T-helper 1 cell treated with Interleukin-12 subunit alpha and Interleukin-12 subunit beta and Interleukin-4 antibody, amounts not matched to agents 30 μg/mL and 1 μg/mL, for 36 hours (primary cell): ENCODE results near the gene OPRD1.
"Not testable (repeated sequence)": the region's sequence is repeated elsewhere in the genome, so short reads cannot be mapped to it uniquely, and the experiment has no call there.

Experiments used
- H3K27ac Mint-ChIP-seq: one replicate; pipeline ENCODE4 v1.8.0; 2021; ENCODE audit warnings: mild to moderate bottlenecking, mixed read lengths
- H3K27me3 Mint-ChIP-seq: one replicate; pipeline ENCODE4 v1.8.0; 2021; ENCODE audit warnings: low read depth, mixed read lengths
- H3K36me3 Mint-ChIP-seq: one replicate; pipeline ENCODE4 v1.8.0; 2021; ENCODE audit warnings: low read depth, mixed read lengths
- H3K4me1 Mint-ChIP-seq: one replicate; pipeline ENCODE4 v1.8.0; 2021; ENCODE audit warnings: low read depth, mixed read lengths
- H3K4me3 Mint-ChIP-seq: one replicate; pipeline ENCODE4 v1.8.0; 2021; ENCODE audit warnings: mild to moderate bottlenecking, moderate library complexity, mixed read lengths
- H3K9me3 Mint-ChIP-seq: one replicate; pipeline ENCODE4 v1.8.0; 2021; ENCODE audit warnings: mixed read lengths

OPRD1 gene

GRCh38 chr1:28847207-28847606 is 35.2 kb downstream of the OPRD1 start:
- not testable (repeated sequence) for H3K27ac Mint-ChIP-seq, H3K36me3 Mint-ChIP-seq, H3K4me3 Mint-ChIP-seq, H3K27me3 Mint-ChIP-seq, H3K4me1 Mint-ChIP-seq, H3K9me3 Mint-ChIP-seq

GRCh38 chr1:28848416-28848815 is 36.4 kb downstream of the OPRD1 start:
- H3K27ac Mint-ChIP-seq = no peak overlapping the region

GRCh38 chr1:28853093-28853742 is 41.2 kb downstream of the OPRD1 start:
- H3K36me3 Mint-ChIP-seq = no peaks in the 10 kb centered on the region
- H3K27me3 Mint-ChIP-seq = peaks cover 8% of the 10 kb centered on the region
- peaks cover 2% of the 10 kb centered on the region for H3K4me1 Mint-ChIP-seq
- no peak overlapping the region for H3K27ac Mint-ChIP-seq
- no peaks in the 10 kb centered on the region for H3K9me3 Mint-ChIP-seq
- no peak overlapping the region for H3K4me3 Mint-ChIP-seq

More at GRCh38 chr1:28848416-28848815, 36.4 kb downstream of the OPRD1 start:
- Mint-ChIP-seq H3K36me3 (no peaks in the 10 kb centered on the region), H3K4me3 (no peak overlapping the region), H3K9me3 (no peaks in the 10 kb centered on the region), H3K4me1 (peaks cover 7% of the 10 kb centered on the region), H3K27me3 (no peaks in the 10 kb centered on the region)

GRCh38 chr1:28854406-28854805 is 42.4 kb downstream of the OPRD1 start:
- not testable (repeated sequence) for H3K27ac Mint-ChIP-seq, H3K27me3 Mint-ChIP-seq, H3K4me3 Mint-ChIP-seq, H3K36me3 Mint-ChIP-seq, H3K9me3 Mint-ChIP-seq, H3K4me1 Mint-ChIP-seq

- Mint-ChIP-seq H3K27ac (no peak overlapping the region), H3K4me1 (peaks cover 2% of the 10 kb centered on the region), H3K36me3 (no peaks in the 10 kb centered on the region), H3K27me3 (peaks cover 8% of the 10 kb centered on the region), H3K4me3 (no peak overlapping the region), H3K9me3 (no peaks in the 10 kb centered on the region)
Observed at GRCh38 chr1:28855046-28855445, 43.1 kb downstream of the OPRD1 start.

GRCh38 chr1:28855469-28855951 is 43.5 kb downstream of the OPRD1 start:
- Mint-ChIP-seq H3K4me3 (no peak overlapping the region), H3K36me3 (no peaks in the 10 kb centered on the region), H3K9me3 (no peaks in the 10 kb centered on the region), H3K4me1 (peaks cover 2% of the 10 kb centered on the region), H3K27me3 (peaks cover 8% of the 10 kb centered on the region), H3K27ac (no peak overlapping the region)

- H3K36me3 Mint-ChIP-seq = no peaks in the 10 kb centered on the region
- H3K27ac Mint-ChIP-seq = no peak overlapping the region
- H3K4me1 Mint-ChIP-seq = peaks cover 2% of the 10 kb centered on the region
- H3K27me3 Mint-ChIP-seq = peaks cover 8% of the 10 kb centered on the region
- no peaks in the 10 kb centered on the region for H3K9me3 Mint-ChIP-seq
- H3K4me3 Mint-ChIP-seq = no peak overlapping the region
Observed at GRCh38 chr1:28855969-28856368, 44.0 kb downstream of the OPRD1 start.

GRCh38 chr1:28860332-28861073 is 48.5 kb downstream of the OPRD1 start:
- H3K36me3 Mint-ChIP-seq = no peaks in the 10 kb centered on the region
- H3K4me1 Mint-ChIP-seq = no peaks in the 10 kb centered on the region
- peaks cover 4% of the 10 kb centered on the region for H3K27me3 Mint-ChIP-seq
- no peaks in the 10 kb centered on the region for H3K9me3 Mint-ChIP-seq
- no peak overlapping the region for H3K27ac Mint-ChIP-seq
- no peak overlapping the region for H3K4me3 Mint-ChIP-seq

GRCh38 chr1:28862571-28863403 is 50.8 kb downstream of the OPRD1 start:
- H3K27ac Mint-ChIP-seq = no peak overlapping the region
- H3K9me3 Mint-ChIP-seq = no peaks in the 10 kb centered on the region
- H3K4me1 Mint-ChIP-seq = no peaks in the 10 kb centered on the region
- no peaks in the 10 kb centered on the region for H3K36me3 Mint-ChIP-seq
- H3K4me3 Mint-ChIP-seq = no peak overlapping the region
- peaks cover 4% of the 10 kb centered on the region for H3K27me3 Mint-ChIP-seq

GRCh38 chr1:28864695-28865094 is 52.7 kb downstream of the OPRD1 start:
- Mint-ChIP-seq H3K9me3 (no peaks in the 10 kb centered on the region), H3K36me3 (no peaks in the 10 kb centered on the region), H3K27me3 (peaks cover 4% of the 10 kb centered on the region), H3K4me3 (no peak overlapping the region), H3K4me1 (no peaks in the 10 kb centered on the region), H3K27ac (no peak overlapping the region)

GRCh38 chr1:28865997-28866650 is 54.2 kb downstream of the OPRD1 start:
- H3K4me3 Mint-ChIP-seq = no peak overlapping the region
- H3K9me3 Mint-ChIP-seq = no peaks in the 10 kb centered on the region
- no peaks in the 10 kb centered on the region for H3K36me3 Mint-ChIP-seq
- H3K27ac Mint-ChIP-seq = no peak overlapping the region
- H3K27me3 Mint-ChIP-seq = peaks cover 4% of the 10 kb centered on the region
- no peaks in the 10 kb centered on the region for H3K4me1 Mint-ChIP-seq

- H3K27ac Mint-ChIP-seq = no peak overlapping the region
- no peak overlapping the region for H3K4me3 Mint-ChIP-seq
- no peaks in the 10 kb centered on the region for H3K9me3 Mint-ChIP-seq
- H3K4me1 Mint-ChIP-seq = no peaks in the 10 kb centered on the region
- H3K27me3 Mint-ChIP-seq = peaks cover 10% of the 10 kb centered on the region
- no peaks in the 10 kb centered on the region for H3K36me3 Mint-ChIP-seq
Observed at GRCh38 chr1:28867850-28868249, 55.9 kb downstream of the OPRD1 start.

- no peaks in the 10 kb centered on the region for H3K36me3 Mint-ChIP-seq
- no peak overlapping the region for H3K27ac Mint-ChIP-seq
- H3K4me3 Mint-ChIP-seq = no peak overlapping the region
- H3K27me3 Mint-ChIP-seq = peaks cover 6% of the 10 kb centered on the region
- no peaks in the 10 kb centered on the region for H3K9me3 Mint-ChIP-seq
- H3K4me1 Mint-ChIP-seq = no peaks in the 10 kb centered on the region
Observed at GRCh38 chr1:28869952-28870351, 58.0 kb downstream of the OPRD1 start.

GRCh38 chr1:28871631-28872401 is 59.8 kb downstream of the OPRD1 start:
- H3K36me3 Mint-ChIP-seq = no peaks in the 10 kb centered on the region
- H3K4me1 Mint-ChIP-seq = no peaks in the 10 kb centered on the region
- peaks cover 14% of the 10 kb centered on the region for H3K27me3 Mint-ChIP-seq
- no peak overlapping the region for H3K27ac Mint-ChIP-seq
- H3K4me3 Mint-ChIP-seq = no peak overlapping the region
- no peaks in the 10 kb centered on the region for H3K9me3 Mint-ChIP-seq
